PC-3 (cell line): ENCODE results near the gene DKK3.

Source experiments
- EZH2 ChIP-seq: fragments of 300-600 bp; sonication (generic); IDR thresholded peaks from one replicate; pipeline ENCODE4 v1.6.1; 2017; ENCODE audit warnings: antibody characterized with exemption, mild to moderate bottlenecking, low read length; ENCODE audit not compliant: unreplicated experiment
- EZH2phosphoT487 ChIP-seq: fragments of 300-600 bp; sonication (generic); IDR thresholded peaks from 2 replicates; pipeline ENCODE4 v1.6.1; 2018; ENCODE audit warnings: mild to moderate bottlenecking, antibody characterized with exemption, low read length, borderline replicate concordance
- TF ChIP-seq, protein P1 (sequence below): fragments of 300-600 bp; sonication (generic); conservative IDR thresholded peaks from 2 replicates; pipeline ENCODE4 v1.5.1; 2017; ENCODE audit warnings: antibody characterized with exemption, low read depth, mild to moderate bottlenecking, low read length

GRCh38 chr11:11982461-11982860 lies 26.0 kb downstream of the DKK3 start:
- TF ChIP-seq, protein P1, sequence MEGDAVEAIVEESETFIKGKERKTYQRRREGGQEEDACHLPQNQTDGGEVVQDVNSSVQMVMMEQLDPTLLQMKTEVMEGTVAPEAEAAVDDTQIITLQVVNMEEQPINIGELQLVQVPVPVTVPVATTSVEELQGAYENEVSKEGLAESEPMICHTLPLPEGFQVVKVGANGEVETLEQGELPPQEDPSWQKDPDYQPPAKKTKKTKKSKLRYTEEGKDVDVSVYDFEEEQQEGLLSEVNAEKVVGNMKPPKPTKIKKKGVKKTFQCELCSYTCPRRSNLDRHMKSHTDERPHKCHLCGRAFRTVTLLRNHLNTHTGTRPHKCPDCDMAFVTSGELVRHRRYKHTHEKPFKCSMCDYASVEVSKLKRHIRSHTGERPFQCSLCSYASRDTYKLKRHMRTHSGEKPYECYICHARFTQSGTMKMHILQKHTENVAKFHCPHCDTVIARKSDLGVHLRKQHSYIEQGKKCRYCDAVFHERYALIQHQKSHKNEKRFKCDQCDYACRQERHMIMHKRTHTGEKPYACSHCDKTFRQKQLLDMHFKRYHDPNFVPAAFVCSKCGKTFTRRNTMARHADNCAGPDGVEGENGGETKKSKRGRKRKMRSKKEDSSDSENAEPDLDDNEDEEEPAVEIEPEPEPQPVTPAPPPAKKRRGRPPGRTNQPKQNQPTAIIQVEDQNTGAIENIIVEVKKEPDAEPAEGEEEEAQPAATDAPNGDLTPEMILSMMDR: no peak
- TF ChIP-seq EZH2: no peak
- TF ChIP-seq EZH2phosphoT487: no peak
